GM12878 (cell line): ENCODE data around the gene GRK5.

Experiments used
- CBX3 ChIP-seq: fragments of 200-600 bp; sonication (generic); IDR thresholded peaks from 2 replicates; pipeline ENCODE4 v1.6.1; 2016; ENCODE audit warnings: low read depth, borderline replicate concordance
- CTCF ChIP-seq, 3 experiments: IDR thresholded peaks in 2 of 3; conservative IDR thresholded peaks in 1 of 3; 2 replicates each; pipeline ENCODE4 v1.5.1; 2011; ENCODE audit warnings: low read depth in 3 of 3, low read length in 3 of 3, mild to moderate bottlenecking in 3 of 3, control low read depth in 2 of 3, moderate library complexity in 2 of 3, inconsistent platforms in 1 of 3, mixed read lengths in 1 of 3; ENCODE audit not compliant: control insufficient read depth in 2 of 3, insufficient read depth in 1 of 3; ENCODE audit errors: extremely low read depth in 1 of 3

DNA sequence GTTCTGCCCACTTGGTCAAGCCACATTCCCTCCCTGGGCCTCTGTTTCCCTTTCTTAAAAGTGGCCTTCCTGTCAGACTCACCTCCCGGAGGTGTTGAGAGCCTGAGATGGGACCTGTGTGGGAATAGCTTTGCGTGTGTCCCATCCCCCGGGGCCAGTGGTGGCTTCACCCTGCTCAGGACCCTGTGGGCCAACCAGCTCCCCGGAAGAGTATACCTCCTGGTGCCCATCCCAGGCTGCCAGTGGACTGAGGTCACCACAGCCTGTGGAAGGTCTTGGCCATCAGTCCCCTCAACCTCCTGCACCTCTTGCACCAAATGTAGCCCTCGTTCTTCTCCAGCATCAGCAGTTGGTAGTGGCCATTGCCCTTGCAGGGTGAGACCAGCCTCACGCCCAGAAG, 190.0 kb downstream of the GRK5 start:
- no peak for TF ChIP-seq CTCF (IDR thresholded peaks at IDR 0.05 in 2 of 3, conservative IDR thresholded peaks at IDR 0.05 in 1 of 3; ENCODE audit: control insufficient read depth in 2 of 3, extremely low read depth in 1 of 3, insufficient read depth in 1 of 3, low read depth in 3 of 3, low read length in 3 of 3)
- no peak for TF ChIP-seq CBX3
